Ammon's horn (tissue), 1 donor: Measurements from ENCODE around the gene PITPNC1.
"Not testable (repeated sequence)": the region's sequence is repeated elsewhere in the genome, so short reads cannot be mapped to it uniquely, and the experiment has no call there.

Experiments
- DNase-seq: peaks from one replicate; pipeline ENCODE4 v3.0.0-alpha.2; 2016; ENCODE audit warnings: low spot score

Gene PITPNC1

GRCh38 chr17:67401106-67401505, 24.0 kb downstream of the PITPNC1 start:
- no peak for DNase-seq

DNA sequence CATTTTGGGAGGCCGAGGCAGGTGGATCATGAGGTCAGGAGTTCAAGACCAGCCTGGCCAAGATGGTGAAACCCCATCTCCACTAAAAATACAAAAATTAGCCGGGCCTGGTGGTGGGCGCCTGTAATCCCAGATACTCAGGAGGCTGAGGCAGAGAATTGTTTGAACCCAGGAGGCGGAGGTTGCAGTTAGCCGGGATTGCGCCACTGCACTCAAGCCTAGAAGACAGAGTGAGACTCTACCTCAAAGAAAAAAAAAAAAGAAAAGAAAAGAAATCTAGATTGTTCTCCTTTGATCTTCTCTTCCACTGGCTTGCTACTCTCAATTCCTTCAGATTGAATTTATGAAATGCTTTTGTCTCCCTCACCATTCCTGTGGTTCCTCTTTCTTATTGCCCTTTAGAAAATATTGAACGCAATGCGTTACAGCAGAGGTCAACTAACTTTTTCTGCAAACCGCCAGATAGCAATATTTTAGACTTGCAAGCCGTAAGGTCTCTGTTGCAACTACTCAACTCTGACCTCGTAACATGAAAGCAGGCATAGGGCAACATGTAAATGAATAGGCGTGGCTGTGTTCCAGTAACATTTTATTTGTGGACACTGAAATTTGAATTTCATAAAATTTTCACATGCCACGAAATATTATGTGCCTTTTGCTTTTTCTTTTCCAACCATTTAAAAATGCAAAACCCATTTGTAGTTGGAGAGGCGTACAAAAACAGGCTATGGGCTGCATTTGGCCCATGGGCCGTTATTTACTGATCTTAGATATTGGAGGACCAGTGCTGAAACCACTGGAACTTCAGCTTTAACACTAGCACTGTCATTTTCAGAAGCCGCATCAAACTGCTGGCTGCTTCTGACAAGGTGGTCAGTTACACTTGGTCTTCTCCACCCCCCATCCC, 24.8 kb downstream of the PITPNC1 start:
- no peak for DNase-seq

- no peak for DNase-seq
These were observed 26.0 kb downstream of the PITPNC1 start for GRCh38 chr17:67403065-67403464.

DNA sequence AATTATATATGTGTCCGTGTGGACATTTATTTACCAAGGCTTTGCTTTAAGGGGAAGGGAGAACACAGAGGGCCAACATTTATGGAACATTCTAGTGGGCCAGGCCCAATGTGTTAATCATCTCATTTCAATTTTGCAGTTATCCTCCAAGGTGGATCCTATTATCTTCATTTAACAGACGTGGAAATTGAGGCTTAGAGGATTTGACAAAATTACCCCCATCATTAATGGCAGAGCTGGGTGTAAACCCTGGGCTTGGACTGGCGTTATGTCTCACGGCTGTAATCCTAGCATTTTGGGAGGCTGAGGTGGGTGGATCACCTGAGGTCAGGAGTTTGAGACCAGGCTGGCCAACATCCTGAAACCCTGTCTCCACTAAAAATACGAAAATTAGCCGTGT, 26.4 kb downstream of the PITPNC1 start:
- no peak for DNase-seq

- DNase-seq = not testable (repeated sequence)
These were observed 31.4 kb downstream of the PITPNC1 start for GRCh38 chr17:67408455-67408830.

DNA sequence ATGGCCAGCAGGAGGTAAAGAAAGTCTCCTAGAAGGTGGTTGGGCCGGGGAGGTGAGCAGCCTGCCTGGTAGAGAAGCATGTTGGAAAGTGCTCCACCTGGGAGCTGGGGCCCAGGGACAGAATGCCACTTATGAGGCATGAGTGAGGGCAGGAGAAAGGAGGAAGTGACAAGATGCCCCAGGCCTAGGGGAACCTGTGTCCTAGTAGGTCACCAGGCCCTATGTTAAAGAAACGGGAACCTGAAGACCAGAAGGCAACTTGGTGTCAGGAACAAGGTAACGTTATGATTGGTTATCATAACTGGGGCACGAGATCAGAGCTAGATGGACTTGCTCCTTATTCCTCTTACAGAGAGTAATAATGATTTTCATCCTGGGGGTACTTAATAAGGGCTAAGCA, 34.3 kb downstream of the PITPNC1 start:
- no peak for DNase-seq

GRCh38 chr17:67412032-67412431, 35.0 kb downstream of the PITPNC1 start:
- DNase-seq = no peak

DNA sequence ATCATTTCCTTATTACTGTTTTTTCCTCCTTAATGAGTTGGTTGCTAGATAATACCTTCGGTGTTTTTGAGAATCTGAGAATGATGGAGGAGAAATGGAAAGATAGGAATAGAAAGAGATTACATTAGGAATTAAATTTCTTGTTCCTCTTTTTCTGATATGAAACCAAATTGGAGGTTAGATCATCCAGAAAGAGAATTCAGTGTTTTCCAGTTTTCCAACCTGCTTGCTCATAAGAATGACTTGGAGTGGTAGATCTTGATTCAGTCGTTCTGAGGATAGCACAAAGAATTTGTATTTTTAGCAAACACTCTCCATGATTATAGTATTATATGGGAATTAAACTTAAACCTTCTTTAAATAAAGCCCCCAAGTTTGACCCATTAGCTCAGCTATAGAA, 35.9 kb downstream of the PITPNC1 start:
- DNase-seq = no peak

GRCh38 chr17:67413388-67413787, 36.3 kb downstream of the PITPNC1 start:
- no peak for DNase-seq

DNA sequence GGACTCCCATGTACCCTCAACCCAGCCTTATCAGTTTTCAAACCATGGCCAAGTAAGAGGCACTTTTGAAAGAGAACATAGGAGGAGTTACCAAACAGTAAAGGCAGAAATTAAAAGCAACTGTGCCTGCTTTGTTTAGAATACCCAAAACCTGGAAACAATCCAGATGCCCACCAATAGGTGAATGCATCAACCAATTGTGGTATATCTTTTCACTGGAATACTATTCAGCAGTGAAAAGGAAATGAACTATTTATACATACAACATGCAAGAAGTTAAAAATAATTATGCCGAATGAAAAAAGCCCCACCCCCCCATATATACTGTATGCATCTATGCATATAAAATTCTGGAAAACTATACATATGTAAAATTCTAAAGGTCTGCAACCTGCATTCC, 37.0 kb downstream of the PITPNC1 start:
- DNase-seq = no peak

DNA sequence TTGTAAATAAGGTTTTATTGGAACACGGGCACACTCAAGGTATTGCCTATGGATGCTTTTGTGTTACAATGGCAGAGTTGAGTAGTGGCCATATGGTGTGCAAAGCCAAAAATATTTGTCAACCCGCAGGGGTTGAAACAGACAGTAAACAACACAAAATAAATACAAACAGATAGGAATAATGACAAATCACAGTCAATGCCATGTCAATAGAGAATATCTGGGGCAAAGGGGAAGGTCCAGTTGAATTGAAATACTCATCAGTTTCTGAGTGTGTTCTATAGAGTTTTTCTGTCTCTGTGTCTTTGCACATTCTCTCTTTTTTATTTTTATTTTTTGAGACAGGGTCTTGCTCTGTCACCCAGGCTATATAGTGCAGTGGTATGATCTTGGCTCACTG, 37.5 kb downstream of the PITPNC1 start:
- DNase-seq = no peak

- DNase-seq = no peak
These were observed 38.2 kb downstream of the PITPNC1 start for GRCh38 chr17:67415291-67415690.

- DNase-seq = no peak
These were observed 40.4 kb downstream of the PITPNC1 start for GRCh38 chr17:67417507-67417906.

GRCh38 chr17:67420994-67421393, 43.9 kb downstream of the PITPNC1 start:
- DNase-seq = no peak

GRCh38 chr17:67421869-67422273, 44.8 kb downstream of the PITPNC1 start:
- DNase-seq = no peak

- not testable (repeated sequence) for DNase-seq
These were observed 45.2 kb downstream of the PITPNC1 start for GRCh38 chr17:67422296-67422695.

DNA sequence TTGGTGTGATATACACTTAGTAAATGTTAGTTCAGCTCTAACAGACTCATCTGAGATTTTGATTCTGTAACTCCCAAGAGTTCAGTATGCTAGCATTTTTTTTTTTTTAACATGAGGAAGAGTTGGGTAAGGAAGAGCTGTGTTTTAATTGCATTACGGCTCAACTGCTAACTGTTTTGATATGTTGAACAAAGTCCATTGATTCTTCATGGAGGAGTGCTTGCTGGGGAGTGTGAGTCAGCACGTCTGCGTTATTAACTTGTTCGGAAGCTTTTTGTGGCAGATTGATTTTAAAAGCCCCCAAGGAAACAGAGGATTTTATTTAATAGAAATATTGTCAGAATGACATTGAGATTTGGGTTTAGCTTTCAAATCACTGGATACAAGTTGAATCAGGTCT, 45.8 kb downstream of the PITPNC1 start:
- no peak for DNase-seq

DNA sequence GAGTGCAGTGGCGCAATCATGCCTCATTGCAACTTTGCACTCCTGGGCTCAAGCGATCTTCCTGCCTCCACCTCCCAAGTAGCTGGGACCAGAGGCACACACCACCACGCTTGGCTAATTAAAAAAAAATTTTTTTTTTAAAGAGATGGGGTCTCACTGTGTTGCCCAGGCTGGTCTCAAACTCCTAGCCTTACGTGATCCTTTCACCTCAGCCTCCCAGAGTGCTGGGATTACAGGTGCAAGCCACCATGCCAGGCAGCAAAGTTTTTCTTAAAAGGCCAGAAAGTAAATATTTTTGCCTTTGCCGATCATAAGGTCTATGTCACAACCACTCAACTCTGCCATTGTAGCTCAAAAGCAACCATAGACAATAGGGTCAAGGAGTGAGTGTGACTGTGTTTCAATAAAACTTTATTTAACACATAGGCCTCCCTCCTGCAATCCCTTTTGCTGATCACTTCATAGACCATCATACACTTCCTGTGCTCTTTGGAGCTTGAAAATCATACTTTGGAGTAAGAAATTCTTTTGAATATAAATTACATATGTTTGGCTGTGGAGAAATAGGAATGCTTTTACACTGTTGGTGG, 48.6 kb downstream of the PITPNC1 start:
- DNase-seq = no peak

DNA sequence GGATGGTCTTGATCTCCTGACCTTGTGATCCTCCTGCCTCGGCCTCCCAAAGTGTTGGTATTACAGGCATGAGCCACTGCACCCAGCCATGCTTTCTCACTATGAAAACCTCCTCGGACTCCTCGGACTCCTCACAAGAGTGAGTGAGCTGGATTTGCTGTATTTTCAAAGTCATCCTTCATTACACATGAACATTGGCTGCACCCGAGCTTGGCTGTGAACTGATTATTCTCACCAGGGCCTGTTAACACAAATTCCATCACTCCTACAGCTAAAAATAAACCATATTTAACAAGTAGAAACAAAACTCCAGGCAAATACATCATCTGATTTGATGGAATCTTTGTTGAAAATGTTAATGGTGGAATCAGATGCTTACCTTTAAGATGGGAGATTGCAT, 50.3 kb downstream of the PITPNC1 start:
- DNase-seq = no peak

- DNase-seq = not testable (repeated sequence)
These were observed 53.4 kb downstream of the PITPNC1 start for GRCh38 chr17:67430515-67430914.

DNA sequence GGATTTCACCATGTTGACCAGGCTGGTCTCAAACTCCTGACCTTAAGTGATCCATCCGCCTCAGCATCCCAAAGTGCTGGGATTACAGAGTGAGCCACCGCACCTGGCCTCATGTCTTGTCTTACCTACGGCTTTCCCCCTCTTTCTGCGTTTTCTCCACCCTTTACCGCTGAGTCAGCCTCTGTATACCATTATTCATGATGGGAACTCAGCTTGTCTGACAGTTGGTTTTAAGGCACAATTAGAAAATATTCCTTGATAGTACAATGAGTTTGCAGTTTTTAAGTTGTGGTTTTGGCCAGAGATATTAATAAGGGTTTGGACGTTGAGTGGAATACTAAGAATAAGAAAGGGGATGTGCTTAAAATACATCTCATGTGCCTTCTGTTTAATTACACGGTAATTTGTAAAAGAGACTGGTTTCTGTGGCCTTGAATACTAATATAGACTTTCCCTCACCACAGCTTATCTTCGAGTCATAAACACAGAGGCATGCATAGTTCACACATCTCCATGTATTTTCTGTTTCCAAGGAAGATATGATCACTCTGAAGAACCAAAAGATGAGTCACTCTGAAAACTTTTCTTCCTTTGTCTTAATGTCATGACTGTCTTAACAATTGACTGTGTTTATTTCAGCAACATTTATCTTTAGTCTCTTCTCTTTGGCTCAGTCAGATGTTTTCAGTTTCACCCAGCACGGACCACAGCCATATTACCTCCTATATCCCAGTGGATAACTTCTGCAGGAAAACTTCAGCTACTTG, 54.4 kb downstream of the PITPNC1 start:
- no peak for DNase-seq

DNA sequence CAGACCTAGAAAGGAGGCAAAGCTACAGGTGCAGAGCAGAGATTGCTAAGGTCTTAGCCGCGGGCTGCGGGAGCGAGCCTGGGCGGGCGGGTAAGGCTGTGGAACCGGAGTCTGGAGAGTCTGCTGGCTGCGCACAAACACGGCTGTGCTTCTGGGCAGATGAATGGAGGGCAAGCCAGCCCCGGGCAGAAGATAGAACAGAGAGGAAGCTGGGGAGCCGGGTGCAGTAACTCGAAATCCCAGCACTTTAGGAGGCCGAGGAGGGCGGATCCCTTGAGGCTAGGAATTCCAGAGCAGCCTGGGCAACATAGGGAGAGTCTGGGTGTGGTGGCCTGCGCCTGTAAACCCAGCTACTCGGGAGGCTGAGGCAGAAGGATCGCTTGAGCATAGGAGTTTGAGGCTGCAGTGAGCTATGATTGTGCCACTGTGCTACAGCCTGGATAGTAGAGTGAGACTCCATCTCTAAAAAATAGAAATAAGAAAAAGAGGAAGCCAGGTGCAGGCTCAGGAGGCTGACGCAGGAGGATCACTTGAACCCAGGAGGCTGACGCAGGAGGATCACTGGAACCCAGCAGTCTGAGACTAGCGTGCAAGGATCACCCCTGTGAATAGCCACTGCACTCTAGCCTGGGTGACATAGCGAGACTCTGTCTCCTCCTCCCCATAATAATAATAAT, 56.3 kb downstream of the PITPNC1 start:
- DNase-seq = no peak
